ENCODE results near the gene P2RX3.

P2RX3 gene

DNA sequence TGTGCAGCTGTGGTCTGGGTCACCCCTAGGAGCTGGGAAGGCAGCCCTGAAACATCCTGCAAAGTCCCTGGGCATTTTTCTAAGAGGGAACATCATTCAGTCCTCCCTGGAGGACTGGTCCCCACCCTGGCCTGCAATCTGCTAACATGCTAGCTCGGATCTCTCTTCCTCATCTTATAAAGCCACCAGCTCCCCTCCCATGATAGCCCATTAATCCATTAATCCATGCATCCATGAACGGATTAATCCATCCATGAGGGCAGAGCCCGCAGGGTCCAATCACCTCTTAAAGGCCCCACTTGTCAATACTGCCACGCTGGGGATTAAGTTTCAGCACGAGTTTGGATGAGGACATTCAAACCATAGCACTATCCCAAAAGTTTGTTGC lies 30.7 kb downstream of the P2RX3 start:
- no peak overlapping the region for H3K9ac ChIP-seq (ENCODE audit: low read length)
- H2AFZ ChIP-seq (ENCODE audit: low read length), result no peak overlapping the region
- TF ChIP-seq EZH2 (IDR thresholded peaks at IDR 0.05; ENCODE audit: borderline replicate concordance, low read length), result no peak
- TF ChIP-seq, protein P1, sequence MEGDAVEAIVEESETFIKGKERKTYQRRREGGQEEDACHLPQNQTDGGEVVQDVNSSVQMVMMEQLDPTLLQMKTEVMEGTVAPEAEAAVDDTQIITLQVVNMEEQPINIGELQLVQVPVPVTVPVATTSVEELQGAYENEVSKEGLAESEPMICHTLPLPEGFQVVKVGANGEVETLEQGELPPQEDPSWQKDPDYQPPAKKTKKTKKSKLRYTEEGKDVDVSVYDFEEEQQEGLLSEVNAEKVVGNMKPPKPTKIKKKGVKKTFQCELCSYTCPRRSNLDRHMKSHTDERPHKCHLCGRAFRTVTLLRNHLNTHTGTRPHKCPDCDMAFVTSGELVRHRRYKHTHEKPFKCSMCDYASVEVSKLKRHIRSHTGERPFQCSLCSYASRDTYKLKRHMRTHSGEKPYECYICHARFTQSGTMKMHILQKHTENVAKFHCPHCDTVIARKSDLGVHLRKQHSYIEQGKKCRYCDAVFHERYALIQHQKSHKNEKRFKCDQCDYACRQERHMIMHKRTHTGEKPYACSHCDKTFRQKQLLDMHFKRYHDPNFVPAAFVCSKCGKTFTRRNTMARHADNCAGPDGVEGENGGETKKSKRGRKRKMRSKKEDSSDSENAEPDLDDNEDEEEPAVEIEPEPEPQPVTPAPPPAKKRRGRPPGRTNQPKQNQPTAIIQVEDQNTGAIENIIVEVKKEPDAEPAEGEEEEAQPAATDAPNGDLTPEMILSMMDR (IDR thresholded peaks at IDR 0.05; ENCODE audit: low read length), result no peak
- no peaks in the 10 kb centered on the region for H3K9me2 ChIP-seq (ENCODE audit: low read depth, low read length)
- H3K36me3 ChIP-seq (ENCODE audit: insufficient read depth, low read length), result no peaks in the 10 kb centered on the region
- no peak overlapping the region for H3K4me3 ChIP-seq (ENCODE audit: low read depth, low read length, poor library complexity, severe bottlenecking)
- no peaks in the 10 kb centered on the region for H3K4me1 ChIP-seq (ENCODE audit: insufficient read depth, low read length, severe bottlenecking)
- no peaks in the 10 kb centered on the region for H3K79me2 ChIP-seq (ENCODE audit: insufficient read depth, low read length)
- H4K20me1 ChIP-seq (ENCODE audit: insufficient read depth, low read length), result no peaks in the 10 kb centered on the region
- no peak overlapping the region for H3K27ac ChIP-seq (ENCODE audit: low read depth, low read length, poor library complexity, severe bottlenecking)
- H3K4me2 ChIP-seq (ENCODE audit: low read length), result no peak overlapping the region
- H3K9me3 ChIP-seq (ENCODE audit: low read length), result no peaks in the 10 kb centered on the region
- no peaks in the 10 kb centered on the region for H3F3A ChIP-seq (ENCODE audit: insufficient read depth, low read length)
- H3K27me3 ChIP-seq (ENCODE audit: insufficient read depth, low read length), result no peaks in the 10 kb centered on the region

DNA sequence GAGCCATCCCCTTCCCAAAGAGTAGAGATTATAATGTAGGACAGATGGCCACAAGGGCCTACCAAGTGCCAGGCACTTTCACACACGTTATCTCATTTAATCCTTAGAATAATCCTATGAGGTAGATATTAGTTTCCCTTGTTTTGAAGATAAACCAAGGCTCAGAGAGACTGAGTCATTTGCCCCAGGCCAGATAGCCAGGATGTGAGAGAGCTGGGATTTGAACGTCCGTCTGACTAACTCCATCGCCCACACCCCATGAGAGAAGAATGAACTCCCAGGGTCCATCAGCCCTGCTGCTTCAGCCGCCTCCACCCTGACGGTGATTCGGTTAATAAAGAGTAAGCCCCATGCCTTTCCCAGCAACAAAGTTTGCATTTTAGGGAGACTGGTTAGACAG lies 32.1 kb downstream of the P2RX3 start:
- Histone ChIP-seq H3K36me3 (ENCODE audit: insufficient read depth, low read length) (no peaks in the 10 kb centered on the region), H3K27ac (ENCODE audit: low read depth, low read length, poor library complexity, severe bottlenecking) (no peak overlapping the region), H4K20me1 (ENCODE audit: insufficient read depth, low read length) (no peaks in the 10 kb centered on the region), H3K4me1 (ENCODE audit: insufficient read depth, low read length, severe bottlenecking) (no peaks in the 10 kb centered on the region), H3K9ac (ENCODE audit: low read length) (no peak overlapping the region), H3K79me2 (ENCODE audit: insufficient read depth, low read length) (no peaks in the 10 kb centered on the region), H3K4me3 (ENCODE audit: low read depth, low read length, poor library complexity, severe bottlenecking) (no peak overlapping the region), H2AFZ (ENCODE audit: low read length) (no peak overlapping the region), H3K27me3 (ENCODE audit: insufficient read depth, low read length) (no peaks in the 10 kb centered on the region), H3K9me2 (ENCODE audit: low read depth, low read length) (no peaks in the 10 kb centered on the region), H3F3A (ENCODE audit: insufficient read depth, low read length) (no peaks in the 10 kb centered on the region), H3K9me3 (ENCODE audit: low read length) (no peaks in the 10 kb centered on the region), H3K4me2 (ENCODE audit: low read length) (no peak overlapping the region)
- TF ChIP-seq, protein P1 (IDR thresholded peaks at IDR 0.05; ENCODE audit: low read length), result no peak
- TF ChIP-seq EZH2 (IDR thresholded peaks at IDR 0.05; ENCODE audit: borderline replicate concordance, low read length), result no peak

DNA sequence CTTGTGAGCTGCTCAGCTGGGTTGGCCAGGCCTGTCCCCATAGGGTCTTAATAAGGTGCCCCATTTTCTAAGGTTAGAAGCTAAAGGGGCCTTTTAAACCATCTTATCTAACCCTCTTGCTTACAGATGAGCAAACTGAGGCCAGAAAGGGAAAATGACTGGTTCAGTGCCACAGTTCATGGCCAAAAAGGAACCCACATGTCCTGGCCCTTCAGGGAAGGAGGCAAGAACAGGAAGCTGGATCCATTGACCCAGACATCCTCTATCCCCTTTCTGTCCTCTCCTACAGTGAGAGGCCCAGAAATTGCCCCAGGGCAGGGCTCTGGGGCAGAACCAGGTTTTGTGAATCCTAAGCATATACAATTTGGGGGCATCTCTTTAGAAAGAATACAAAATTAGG lies 32.8 kb downstream of the P2RX3 start:
- Histone ChIP-seq H2AFZ (ENCODE audit: low read length) (no peak overlapping the region), H3K4me1 (ENCODE audit: insufficient read depth, low read length, severe bottlenecking) (no peaks in the 10 kb centered on the region), H3K9ac (ENCODE audit: low read length) (no peak overlapping the region), H3K9me3 (ENCODE audit: low read length) (no peaks in the 10 kb centered on the region), H3K27me3 (ENCODE audit: insufficient read depth, low read length) (no peaks in the 10 kb centered on the region), H3K4me3 (ENCODE audit: low read depth, low read length, poor library complexity, severe bottlenecking) (no peak overlapping the region), H3F3A (ENCODE audit: insufficient read depth, low read length) (no peaks in the 10 kb centered on the region), H3K36me3 (ENCODE audit: insufficient read depth, low read length) (no peaks in the 10 kb centered on the region), H3K9me2 (ENCODE audit: low read depth, low read length) (no peaks in the 10 kb centered on the region), H3K79me2 (ENCODE audit: insufficient read depth, low read length) (no peaks in the 10 kb centered on the region), H3K27ac (ENCODE audit: low read depth, low read length, poor library complexity, severe bottlenecking) (no peak overlapping the region), H4K20me1 (ENCODE audit: insufficient read depth, low read length) (no peaks in the 10 kb centered on the region), H3K4me2 (ENCODE audit: low read length) (no peak overlapping the region)
- TF ChIP-seq EZH2 (IDR thresholded peaks at IDR 0.05; ENCODE audit: borderline replicate concordance, low read length), result no peak
- TF ChIP-seq, protein P1 (IDR thresholded peaks at IDR 0.05; ENCODE audit: low read length), result no peak
